Measurements from ENCODE around the gene SAMD8.
"Not testable (repeated sequence)": the region's sequence is repeated elsewhere in the genome, so short reads cannot be mapped to it uniquely, and the experiment has no call there.

Gene SAMD8

GRCh38 chr10:75106242-75106641, 5.2 kb upstream of the SAMD8 start:
- Histone ChIP-seq H3K4me3 (ENCODE audit: low read depth, low read length) (no peak overlapping the region), H3K27me3 (replicated peaks) (no peaks in the 10 kb centered on the region), H3K36me3 (replicated peaks) (no peaks in the 10 kb centered on the region), H3K27ac (no peak overlapping the region)
- TF ChIP-seq CTCF (IDR thresholded peaks at IDR 0.05; ENCODE audit: low read depth, low read length, missing control alignments), result no peak
- no peak for DNase-seq
- in situ Hi-C loops (cut with HindIII; ENCODE audit: low pct_ligation_motif_present, low sequenced_read_pairs), result no loop called here

GRCh38 chr10:75106891-75107290, 4.6 kb upstream of the SAMD8 start:
- H3K27ac ChIP-seq; H3K4me3 ChIP-seq (ENCODE audit: low read depth, low read length); DNase-seq; in situ Hi-C loops (cut with HindIII; ENCODE audit: low pct_ligation_motif_present, low sequenced_read_pairs); H3K36me3 ChIP-seq (replicated peaks); H3K27me3 ChIP-seq (replicated peaks): not testable (repeated sequence)

GRCh38 chr10:75107756-75108683, 3.4 kb upstream of the SAMD8 start:
- no peak for DNase-seq
- H3K36me3 ChIP-seq (replicated peaks), result no peaks in the 10 kb centered on the region
- in situ Hi-C loops (cut with HindIII; ENCODE audit: low pct_ligation_motif_present, low sequenced_read_pairs), result no loop called here
- no peak overlapping the region for H3K4me3 ChIP-seq (ENCODE audit: low read depth, low read length)
- no peak for TF ChIP-seq CTCF (IDR thresholded peaks at IDR 0.05; ENCODE audit: low read depth, low read length, missing control alignments)
- no peaks in the 10 kb centered on the region for H3K27me3 ChIP-seq (replicated peaks)
- no peak overlapping the region for H3K27ac ChIP-seq

- H3K36me3 ChIP-seq (replicated peaks), result no peaks in the 10 kb centered on the region
- peak; percentile 76 for TF ChIP-seq CTCF (IDR thresholded peaks at IDR 0.05; ENCODE audit: low read depth, low read length, missing control alignments)
- H3K27me3 ChIP-seq (replicated peaks), result no peaks in the 10 kb centered on the region
- in situ Hi-C loops (cut with HindIII; ENCODE audit: low pct_ligation_motif_present, low sequenced_read_pairs), result no loop called here
- no peak overlapping the region for H3K27ac ChIP-seq
- no peak for DNase-seq
- H3K4me3 ChIP-seq (ENCODE audit: low read depth, low read length), result no peak overlapping the region
These were observed 2.6 kb upstream of the SAMD8 start for GRCh38 chr10:75108684-75109458.

GRCh38 chr10:75109459-75109778, 2.0 kb upstream of the SAMD8 start:
- Histone ChIP-seq H3K4me3 (ENCODE audit: low read depth, low read length) (no peak overlapping the region), H3K36me3 (replicated peaks) (no peaks in the 10 kb centered on the region), H3K27ac (no peak overlapping the region), H3K27me3 (replicated peaks) (no peaks in the 10 kb centered on the region)
- no peak for TF ChIP-seq CTCF (IDR thresholded peaks at IDR 0.05; ENCODE audit: low read depth, low read length, missing control alignments)
- DNase-seq, result no peak
- in situ Hi-C loops (cut with HindIII; ENCODE audit: low pct_ligation_motif_present, low sequenced_read_pairs), result no loop called here

GRCh38 chr10:75110006-75110632, 1.3 kb upstream of the SAMD8 start:
- Histone ChIP-seq H3K36me3 (replicated peaks) (no peaks in the 10 kb centered on the region), H3K4me3 (ENCODE audit: low read depth, low read length) (no peak overlapping the region), H3K27ac (no peak overlapping the region), H3K27me3 (replicated peaks) (no peaks in the 10 kb centered on the region)
- TF ChIP-seq CTCF (IDR thresholded peaks at IDR 0.05; ENCODE audit: low read depth, low read length, missing control alignments), result no peak
- DNase-seq, result no peak
- in situ Hi-C loops (cut with HindIII; ENCODE audit: low pct_ligation_motif_present, low sequenced_read_pairs), result no loop called here
